ENCODE results near the gene KCNH5. TPM values are rescaled to one million over a fixed set of nuclear protein-coding genes. Genes with fewer than 3 reads are reported as not detected.

Gene KCNH5
- polyA plus RNA-seq, 1 donor = not detected

- DNase-seq = no peak
Observed at GRCh38 chr14:63006531-63006930, 38.7 kb downstream of the KCNH5 start.

- DNase-seq = no peak
Observed at GRCh38 chr14:62994096-62994495, 51.2 kb downstream of the KCNH5 start.

- DNase-seq = no peak
Observed at GRCh38 chr14:62988967-62989366, 56.3 kb downstream of the KCNH5 start.

- no peak for DNase-seq
Observed at GRCh38 chr14:62983821-62984220, 61.4 kb downstream of the KCNH5 start.

GRCh38 chr14:62980693-62981092, 64.6 kb downstream of the KCNH5 start:
- DNase-seq = no peak

GRCh38 chr14:62957562-62957961, 87.7 kb downstream of the KCNH5 start:
- DNase-seq = no peak

- DNase-seq = no peak
Observed at GRCh38 chr14:62956413-62956812, 88.8 kb downstream of the KCNH5 start.

GRCh38 chr14:62954165-62954564, 91.1 kb downstream of the KCNH5 start:
- DNase-seq = no peak

- peak; percentile 8 for DNase-seq
Observed at GRCh38 chr14:62952226-62952625, 93.0 kb downstream of the KCNH5 start.

GRCh38 chr14:62947301-62947700, 98.0 kb downstream of the KCNH5 start:
- no peak for DNase-seq

GRCh38 chr14:62946221-62946620, 99.0 kb downstream of the KCNH5 start:
- DNase-seq = peak; percentile 8

- no peak for DNase-seq
Observed at GRCh38 chr14:62943202-62943601, 102.1 kb downstream of the KCNH5 start.

GRCh38 chr14:62939970-62940369, 105.3 kb downstream of the KCNH5 start:
- DNase-seq = no peak

- DNase-seq = no peak
Observed at GRCh38 chr14:62938778-62939177, 106.5 kb downstream of the KCNH5 start.

- no peak for DNase-seq
Observed at GRCh38 chr14:62934439-62934838, 110.8 kb downstream of the KCNH5 start.

GRCh38 chr14:62921466-62921865, 123.8 kb downstream of the KCNH5 start:
- DNase-seq = no peak

GRCh38 chr14:62916551-62916950, 128.7 kb downstream of the KCNH5 start:
- no peak for DNase-seq

GRCh38 chr14:62914873-62915272, 130.4 kb downstream of the KCNH5 start:
- no peak for DNase-seq

- no peak for DNase-seq
Observed at GRCh38 chr14:62914025-62914424, 131.2 kb downstream of the KCNH5 start.

- DNase-seq = no peak
Observed at GRCh38 chr14:62908506-62908905, 136.8 kb downstream of the KCNH5 start.

- no peak for DNase-seq
Observed at GRCh38 chr14:62905566-62905965, 139.7 kb downstream of the KCNH5 start.

- no peak for DNase-seq
Observed at GRCh38 chr14:62897771-62898170, 147.5 kb downstream of the KCNH5 start.

GRCh38 chr14:62896932-62897456, 148.3 kb downstream of the KCNH5 start:
- DNase-seq = no peak

GRCh38 chr14:62894736-62895135, 150.5 kb downstream of the KCNH5 start:
- DNase-seq = no peak

GRCh38 chr14:62889364-62889763, 155.9 kb downstream of the KCNH5 start:
- DNase-seq = no peak
